OCI-LY1 (cell line): ENCODE results near the gene CFAP73.

Experiments
- H2AFZ ChIP-seq: fragments of 200-600 bp; sonication (generic), shearing (Covaris generic); 2 replicates; pipeline ENCODE4 v1.6.0; 2014; ENCODE audit warnings: antibody characterized with exemption, mild to moderate bottlenecking, low read length
- H3F3A ChIP-seq: fragments of 200-600 bp; sonication (generic), shearing (Covaris generic); 2 replicates; pipeline ENCODE4 v1.6.0; 2014; ENCODE audit warnings: mild to moderate bottlenecking, antibody characterized with exemption, low read length, moderate library complexity; ENCODE audit not compliant: insufficient read depth
- H3K27ac ChIP-seq: fragments of 200-600 bp; sonication (generic); 2 replicates; pipeline ENCODE4 v1.5.1; 2014; ENCODE audit warnings: low read length, mixed run types, mild to moderate bottlenecking, low read depth; ENCODE audit not compliant: poor library complexity, severe bottlenecking
- H3K27me3 ChIP-seq: fragments of 200-600 bp; sonication (generic); 2 replicates; pipeline ENCODE4 v1.6.0; 2014; ENCODE audit warnings: antibody characterized with exemption, mild to moderate bottlenecking, low read length, moderate library complexity; ENCODE audit not compliant: insufficient read depth
- H3K36me3 ChIP-seq: fragments of 200-600 bp; sonication (generic); 2 replicates; pipeline ENCODE4 v1.6.1; 2014; ENCODE audit warnings: mild to moderate bottlenecking, antibody characterized with exemption, low read length, moderate library complexity, mixed read lengths; ENCODE audit not compliant: insufficient read depth
- H3K4me1 ChIP-seq: fragments of 200-600 bp; sonication (generic); 2 replicates; pipeline ENCODE4 v1.5.1; 2014; ENCODE audit warnings: mild to moderate bottlenecking, low read length, moderate library complexity; ENCODE audit not compliant: insufficient read depth, severe bottlenecking
- H3K4me2 ChIP-seq: fragments of 200-600 bp; sonication (generic), shearing (Covaris generic); 2 replicates; pipeline ENCODE4 v1.6.1; 2014; ENCODE audit warnings: low read length
- H3K4me3 ChIP-seq: fragments of 200-600 bp; sonication (generic); 2 replicates; pipeline ENCODE4 v1.5.1; 2014; ENCODE audit warnings: low read length, low read depth, mild to moderate bottlenecking, mixed read lengths; ENCODE audit not compliant: poor library complexity, severe bottlenecking
- H3K79me2 ChIP-seq: fragments of 200-600 bp; shearing (Covaris generic); 2 replicates; pipeline ENCODE4 v1.6.1; 2016; ENCODE audit warnings: mixed run types, low read length, mixed read lengths; ENCODE audit not compliant: insufficient read depth
- H3K9ac ChIP-seq: fragments of 200-600 bp; sonication (generic), shearing (Covaris generic); 2 replicates; pipeline ENCODE4 v1.6.1; 2014; ENCODE audit warnings: mild to moderate bottlenecking, low read length, mixed read lengths
- H3K9me2 ChIP-seq: fragments of 200-600 bp; sonication (generic), shearing (Covaris generic); 2 replicates; pipeline ENCODE4 v1.6.1; 2014; ENCODE audit warnings: low read depth, mild to moderate bottlenecking, low read length, mixed read lengths
- H3K9me3 ChIP-seq: fragments of 200-600 bp; shearing (Covaris generic); 2 replicates; pipeline ENCODE4 v1.6.1; 2014; ENCODE audit warnings: low read length, mixed read lengths
- H4K20me1 ChIP-seq: fragments of 200-600 bp; sonication (generic), shearing (Covaris generic); 2 replicates; pipeline ENCODE4 v1.6.0; 2016; ENCODE audit warnings: mild to moderate bottlenecking, low read length; ENCODE audit not compliant: insufficient read depth
- EZH2 ChIP-seq: fragments of 200-600 bp; sonication (generic), shearing (Covaris generic); IDR thresholded peaks from 2 replicates; pipeline ENCODE4 v1.8.0; 2017; ENCODE audit warnings: borderline replicate concordance, mixed run types, mild to moderate bottlenecking, antibody characterized with exemption, low read length, moderate library complexity, mixed read lengths
- TF ChIP-seq, protein P1 (sequence below): fragments of 200-600 bp; sonication (generic), shearing (Covaris generic); IDR thresholded peaks from 2 replicates; pipeline ENCODE4 v1.5.1; 2017; ENCODE audit warnings: mild to moderate bottlenecking, antibody characterized with exemption, low read length, moderate library complexity, mixed read lengths

The CFAP73 gene

DNA sequence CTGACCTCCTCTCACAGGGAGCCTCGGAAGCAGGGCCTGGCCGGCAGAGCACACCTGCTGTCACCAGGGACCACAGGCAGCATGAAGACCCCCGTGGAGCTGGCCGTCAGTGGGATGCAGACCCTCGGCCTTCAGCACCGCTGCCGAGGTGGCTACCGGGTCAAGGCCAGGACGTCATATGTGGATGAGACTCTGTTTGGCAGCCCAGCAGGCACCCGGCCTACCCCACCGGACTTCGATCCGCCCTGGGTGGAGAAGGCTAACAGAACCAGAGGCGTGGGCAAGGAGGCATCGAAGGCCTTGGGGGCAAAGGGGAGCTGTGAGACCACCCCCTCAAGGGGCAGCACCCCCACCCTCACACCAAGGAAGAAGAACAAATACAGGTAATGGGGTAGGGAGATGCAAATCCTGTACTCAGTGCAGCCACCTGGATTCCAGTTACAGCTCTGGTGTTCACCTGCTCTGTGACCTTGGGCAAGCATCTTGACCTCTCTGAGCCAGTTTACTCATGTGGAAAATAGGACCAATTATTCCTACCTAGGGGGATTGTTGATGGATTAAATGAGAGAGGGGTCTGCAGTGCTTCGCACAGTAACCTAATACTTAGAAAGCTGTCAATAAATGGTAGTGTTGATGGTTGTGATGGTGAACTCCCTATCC, 37.3 kb downstream of the CFAP73 start:
- Histone ChIP-seq H3K79me2 (peaks cover 40% of the 10 kb centered on the region), H3K27me3 (no peaks in the 10 kb centered on the region), H3K4me3 (peak overlapping the region; percentile 88), H2AFZ (no peak overlapping the region), H3K9ac (peak overlapping the region; percentile 82), H4K20me1 (no peaks in the 10 kb centered on the region), H3K4me2 (peak overlapping the region; percentile 74), H3F3A (no peaks in the 10 kb centered on the region), H3K9me3 (no peaks in the 10 kb centered on the region), H3K27ac (peak overlapping the region; percentile 76), H3K4me1 (peaks cover 44% of the 10 kb centered on the region), H3K36me3 (peaks cover 60% of the 10 kb centered on the region), H3K9me2 (no peaks in the 10 kb centered on the region)
- no peak for TF ChIP-seq EZH2

DNA sequence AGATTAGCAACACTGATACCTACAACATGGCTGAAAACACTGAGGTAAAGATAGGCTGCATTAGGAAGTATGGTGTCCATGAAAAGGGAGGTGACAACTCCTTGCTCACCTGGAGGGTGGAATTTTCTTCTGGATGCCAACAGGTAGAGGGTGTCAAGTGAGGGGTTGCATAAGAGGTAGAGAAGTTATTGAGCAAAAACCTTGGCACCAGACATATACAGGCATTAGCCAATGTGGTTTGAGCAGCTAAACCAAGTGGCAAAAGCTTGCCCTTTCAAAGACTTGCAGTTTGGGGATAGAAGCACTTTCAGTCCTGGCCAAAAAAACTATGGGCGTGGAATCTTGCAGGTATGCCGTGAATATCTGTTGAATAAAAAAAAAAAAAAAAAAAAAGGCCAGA, 39.8 kb downstream of the CFAP73 start:
- H4K20me1 ChIP-seq: no peaks in the 10 kb centered on the region
- TF ChIP-seq EZH2: no peak
- TF ChIP-seq, protein P1, sequence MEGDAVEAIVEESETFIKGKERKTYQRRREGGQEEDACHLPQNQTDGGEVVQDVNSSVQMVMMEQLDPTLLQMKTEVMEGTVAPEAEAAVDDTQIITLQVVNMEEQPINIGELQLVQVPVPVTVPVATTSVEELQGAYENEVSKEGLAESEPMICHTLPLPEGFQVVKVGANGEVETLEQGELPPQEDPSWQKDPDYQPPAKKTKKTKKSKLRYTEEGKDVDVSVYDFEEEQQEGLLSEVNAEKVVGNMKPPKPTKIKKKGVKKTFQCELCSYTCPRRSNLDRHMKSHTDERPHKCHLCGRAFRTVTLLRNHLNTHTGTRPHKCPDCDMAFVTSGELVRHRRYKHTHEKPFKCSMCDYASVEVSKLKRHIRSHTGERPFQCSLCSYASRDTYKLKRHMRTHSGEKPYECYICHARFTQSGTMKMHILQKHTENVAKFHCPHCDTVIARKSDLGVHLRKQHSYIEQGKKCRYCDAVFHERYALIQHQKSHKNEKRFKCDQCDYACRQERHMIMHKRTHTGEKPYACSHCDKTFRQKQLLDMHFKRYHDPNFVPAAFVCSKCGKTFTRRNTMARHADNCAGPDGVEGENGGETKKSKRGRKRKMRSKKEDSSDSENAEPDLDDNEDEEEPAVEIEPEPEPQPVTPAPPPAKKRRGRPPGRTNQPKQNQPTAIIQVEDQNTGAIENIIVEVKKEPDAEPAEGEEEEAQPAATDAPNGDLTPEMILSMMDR: no peak
- H3K27me3 ChIP-seq: no peaks in the 10 kb centered on the region
- no peak overlapping the region for H3K27ac ChIP-seq
- peaks cover 20% of the 10 kb centered on the region for H3K79me2 ChIP-seq
- no peak overlapping the region for H3K4me3 ChIP-seq
- no peak overlapping the region for H3K9ac ChIP-seq
- peaks cover 37% of the 10 kb centered on the region for H3K4me1 ChIP-seq
- no peaks in the 10 kb centered on the region for H3K9me3 ChIP-seq
- H3K4me2 ChIP-seq: no peak overlapping the region
- H3F3A ChIP-seq: no peaks in the 10 kb centered on the region
- peaks cover 62% of the 10 kb centered on the region for H3K36me3 ChIP-seq
- H3K9me2 ChIP-seq: no peaks in the 10 kb centered on the region
- no peak overlapping the region for H2AFZ ChIP-seq

DNA sequence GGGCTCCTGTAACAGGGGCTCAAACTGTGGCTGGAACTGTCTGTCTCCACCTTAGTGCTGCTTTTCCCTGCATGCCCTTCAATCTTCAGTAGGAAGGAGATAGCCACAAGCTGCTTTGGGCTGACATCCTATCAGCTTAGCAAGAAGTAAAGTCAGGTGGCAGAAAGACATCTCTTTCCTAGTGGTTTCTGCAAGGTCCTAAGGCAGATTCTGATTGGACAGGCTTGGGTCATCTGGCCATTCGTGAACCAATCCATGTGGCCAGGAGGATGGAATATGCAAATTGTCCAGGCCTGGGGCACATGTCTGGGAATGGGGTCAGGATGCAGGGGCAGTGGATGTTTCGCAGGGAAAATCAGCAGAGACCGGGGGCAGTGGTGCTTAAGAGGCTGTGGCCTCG, 41.2 kb downstream of the CFAP73 start:
- no peaks in the 10 kb centered on the region for H4K20me1 ChIP-seq
- H3K27me3 ChIP-seq: no peaks in the 10 kb centered on the region
- no peaks in the 10 kb centered on the region for H3F3A ChIP-seq
- H3K9ac ChIP-seq: no peak overlapping the region; the same call in 1 of the 2 replicates
- H3K36me3 ChIP-seq: peaks cover 62% of the 10 kb centered on the region
- TF ChIP-seq, protein P1: no peak
- no peak for TF ChIP-seq EZH2
- no peak overlapping the region for H3K4me2 ChIP-seq
- H3K27ac ChIP-seq: peak overlapping the region; percentile 39
- peaks cover 20% of the 10 kb centered on the region for H3K79me2 ChIP-seq
- no peak overlapping the region for H2AFZ ChIP-seq
- H3K9me3 ChIP-seq: no peaks in the 10 kb centered on the region
- peaks cover 45% of the 10 kb centered on the region for H3K4me1 ChIP-seq
- no peaks in the 10 kb centered on the region for H3K9me2 ChIP-seq
- H3K4me3 ChIP-seq: no peak overlapping the region

DNA sequence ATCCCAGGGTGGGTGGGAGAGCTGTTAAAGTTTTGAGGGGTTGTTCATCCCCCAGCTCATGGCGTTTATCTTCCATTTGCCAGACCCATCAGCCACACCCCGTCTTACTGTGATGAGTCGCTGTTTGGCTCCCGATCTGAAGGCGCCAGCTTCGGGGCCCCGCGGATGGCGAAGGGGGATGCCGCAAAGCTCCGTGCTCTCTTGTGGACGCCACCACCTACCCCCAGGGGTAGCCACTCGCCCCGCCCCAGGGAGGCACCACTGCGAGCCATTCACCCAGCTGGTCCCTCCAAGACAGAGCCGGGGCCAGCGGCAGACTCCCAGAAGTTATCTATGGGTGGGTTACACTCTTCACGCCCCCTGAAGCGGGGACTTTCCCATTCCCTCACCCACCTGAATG, 41.7 kb downstream of the CFAP73 start:
- H3K27ac ChIP-seq: no peak overlapping the region
- no peak overlapping the region for H3K9ac ChIP-seq

More for the DNA sequence above, 41.7 kb downstream of the CFAP73 start:
- Histone ChIP-seq H3K4me2 (no peak overlapping the region), H3K9me2 (no peaks in the 10 kb centered on the region), H3K4me3 (no peak overlapping the region), H3K4me1 (peaks cover 47% of the 10 kb centered on the region), H3K9me3 (no peaks in the 10 kb centered on the region), H3F3A (0 out of 2 replicates have a peak, but pooled peaks cover 2% of the 10 kb centered on the region), H2AFZ (no peak overlapping the region), H4K20me1 (no peaks in the 10 kb centered on the region), H3K27me3 (no peaks in the 10 kb centered on the region), H3K79me2 (peaks cover 15% of the 10 kb centered on the region), H3K36me3 (peaks cover 65% of the 10 kb centered on the region)
- TF ChIP-seq, protein P1: no peak
- TF ChIP-seq EZH2: no peak
